Nephron progenitor cell (in vitro differentiated cells): Measurements from ENCODE around the gene CHST9.

Experiments used
- DNase-seq: peaks from one replicate; pipeline ENCODE4 v3.0.0; 2021
- H3K27ac Mint-ChIP-seq: 2 replicates; pipeline ENCODE4 v1.8.0; 2021; ENCODE audit warnings: mild to moderate bottlenecking, moderate library complexity, mixed read lengths
- H3K27me3 Mint-ChIP-seq: 2 replicates; pipeline ENCODE4 v1.8.0; 2021; ENCODE audit warnings: mild to moderate bottlenecking, low read depth, mixed read lengths; ENCODE audit not compliant: poor library complexity
- H3K36me3 Mint-ChIP-seq: 2 replicates; pipeline ENCODE4 v1.8.0; 2021; ENCODE audit warnings: low read depth, mixed read lengths
- H3K4me1 Mint-ChIP-seq: 2 replicates; pipeline ENCODE4 v1.8.0; 2021; ENCODE audit warnings: mixed read lengths
- H3K4me3 Mint-ChIP-seq: 2 replicates; pipeline ENCODE4 v1.8.0; 2021; ENCODE audit warnings: mild to moderate bottlenecking, moderate library complexity, mixed read lengths
- H3K9me3 Mint-ChIP-seq: 2 replicates; pipeline ENCODE4 v1.8.0; 2021; ENCODE audit warnings: mild to moderate bottlenecking, moderate library complexity, mixed read lengths
- CTCF ChIP-seq: fragments of 200-600 bp; sonication (generic); IDR thresholded peaks from 2 replicates; pipeline ENCODE4 v1.5.0; 2021; ENCODE audit warnings: antibody characterized with exemption

CHST9 gene

DNA sequence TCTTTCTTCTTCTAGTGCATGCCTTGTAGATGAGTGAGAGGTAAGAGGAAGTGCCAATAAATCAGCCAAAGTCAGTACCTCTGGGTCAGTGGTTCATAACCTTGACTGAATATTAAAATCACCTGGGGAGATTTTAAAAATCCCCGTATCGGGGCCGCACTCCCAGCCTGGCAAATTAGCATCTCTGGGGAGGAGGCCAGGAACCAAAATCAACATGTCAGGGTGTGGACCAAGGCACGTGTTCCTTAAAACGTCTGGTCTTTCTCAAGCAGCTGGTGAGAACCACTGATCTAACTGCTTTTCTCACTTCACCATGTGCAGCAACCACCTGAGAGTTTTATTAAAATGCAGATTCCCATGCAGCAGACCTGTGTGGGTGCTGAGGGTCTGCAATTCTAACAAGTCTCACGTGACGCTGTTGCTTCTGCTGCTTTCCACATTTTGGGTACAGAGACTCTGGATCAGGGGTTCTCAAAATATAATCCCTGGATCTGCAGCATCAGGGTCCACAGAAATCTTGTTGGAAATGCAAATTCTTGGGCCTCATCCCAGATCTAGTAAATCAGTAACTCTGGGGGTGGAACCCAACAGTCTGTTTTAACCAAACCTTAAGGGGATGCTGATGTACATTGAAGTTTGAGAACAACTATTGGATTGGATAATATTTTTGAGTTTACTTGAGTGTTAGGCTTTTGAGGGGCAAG is 49.5 kb downstream of the CHST9 start:
- Mint-ChIP-seq H3K4me3 (no peak overlapping the region), H3K4me1 (no peaks in the 10 kb centered on the region), H3K27ac (no peak overlapping the region), H3K36me3 (no peaks in the 10 kb centered on the region), H3K27me3 (peaks cover 7% of the 10 kb centered on the region), H3K9me3 (no peaks in the 10 kb centered on the region)
- no peak for DNase-seq
- no peak for TF ChIP-seq CTCF

DNA sequence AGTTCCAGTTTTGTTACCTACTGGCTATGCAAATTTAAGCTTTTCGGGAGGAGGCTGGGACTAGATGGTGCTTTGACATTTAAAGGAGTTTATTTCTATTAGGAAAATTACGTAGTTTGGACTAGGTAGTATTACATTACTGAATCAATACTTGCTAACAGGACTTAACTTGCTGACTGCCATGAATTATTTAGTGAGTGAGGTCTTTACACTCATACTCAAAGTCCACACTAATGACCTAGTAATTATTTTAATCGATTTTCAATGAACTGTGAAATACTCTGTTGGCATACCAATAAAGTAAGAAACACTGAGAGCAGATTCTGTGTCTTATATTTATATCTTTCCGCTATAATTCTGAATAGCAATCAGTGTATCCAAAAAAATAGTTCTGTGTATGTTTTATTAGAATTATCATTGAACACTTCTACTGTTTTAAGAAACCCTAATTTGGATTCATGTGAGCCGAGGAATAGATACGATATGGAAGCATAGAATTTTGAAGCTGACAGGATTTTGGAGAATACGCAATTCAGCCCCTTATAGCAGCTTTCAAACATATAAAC is 55.0 kb downstream of the CHST9 start:
- no peak overlapping the region for H3K4me3 Mint-ChIP-seq
- H3K27me3 Mint-ChIP-seq: peaks cover 7% of the 10 kb centered on the region
- no peaks in the 10 kb centered on the region for H3K9me3 Mint-ChIP-seq
- no peak overlapping the region for H3K27ac Mint-ChIP-seq
- H3K4me1 Mint-ChIP-seq: no peaks in the 10 kb centered on the region
- DNase-seq: no peak
- H3K36me3 Mint-ChIP-seq: no peaks in the 10 kb centered on the region
- TF ChIP-seq CTCF: no peak

GRCh38 chr18:27124196-27124595 is 60.9 kb downstream of the CHST9 start:
- Mint-ChIP-seq H3K27me3 (no peaks in the 10 kb centered on the region), H3K36me3 (no peaks in the 10 kb centered on the region), H3K9me3 (no peaks in the 10 kb centered on the region), H3K4me1 (no peaks in the 10 kb centered on the region), H3K4me3 (no peak overlapping the region), H3K27ac (no peak overlapping the region)
- TF ChIP-seq CTCF: no peak
- DNase-seq: no peak

GRCh38 chr18:27121108-27121507 is 64.0 kb downstream of the CHST9 start:
- no peak for DNase-seq
- no peaks in the 10 kb centered on the region for H3K27me3 Mint-ChIP-seq
- no peak overlapping the region for H3K4me3 Mint-ChIP-seq
- no peaks in the 10 kb centered on the region for H3K36me3 Mint-ChIP-seq
- no peaks in the 10 kb centered on the region for H3K4me1 Mint-ChIP-seq
- no peaks in the 10 kb centered on the region for H3K9me3 Mint-ChIP-seq
- TF ChIP-seq CTCF: no peak
- H3K27ac Mint-ChIP-seq: no peak overlapping the region

GRCh38 chr18:27120246-27120645 is 64.9 kb downstream of the CHST9 start:
- Mint-ChIP-seq H3K27ac (no peak overlapping the region), H3K9me3 (no peaks in the 10 kb centered on the region), H3K4me3 (no peak overlapping the region), H3K4me1 (no peaks in the 10 kb centered on the region), H3K27me3 (no peaks in the 10 kb centered on the region), H3K36me3 (no peaks in the 10 kb centered on the region)
- DNase-seq: no peak
- TF ChIP-seq CTCF: no peak

DNA sequence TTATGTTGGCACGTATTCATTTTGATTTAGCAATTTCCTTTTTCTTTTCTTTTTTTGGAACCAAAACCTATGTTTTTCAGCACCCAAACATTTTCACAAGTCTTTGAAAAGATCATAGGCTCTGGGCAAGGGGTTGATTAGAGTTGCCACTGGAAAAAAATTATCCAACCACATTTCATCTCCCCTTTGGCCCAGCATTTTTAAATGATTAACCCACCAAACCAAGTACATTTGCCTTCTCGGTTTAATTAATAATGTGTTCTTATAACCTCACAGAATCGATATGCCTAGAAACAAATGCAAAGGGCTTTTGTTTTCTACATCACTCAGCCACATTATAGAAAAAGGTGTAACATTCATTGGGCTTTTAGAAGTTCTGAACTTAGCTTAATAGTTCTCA is 66.1 kb downstream of the CHST9 start:
- H3K4me1 Mint-ChIP-seq: no peaks in the 10 kb centered on the region
- no peaks in the 10 kb centered on the region for H3K27me3 Mint-ChIP-seq
- no peak overlapping the region for H3K4me3 Mint-ChIP-seq
- no peaks in the 10 kb centered on the region for H3K36me3 Mint-ChIP-seq
- peaks cover 1% of the 10 kb centered on the region for H3K9me3 Mint-ChIP-seq
- no peak for DNase-seq
- TF ChIP-seq CTCF: no peak
- no peak overlapping the region for H3K27ac Mint-ChIP-seq
